Neural progenitor cell (in vitro differentiated cells): ENCODE data around the gene RHOBTB3. TPM values are rescaled to one million over a fixed set of nuclear protein-coding genes. Genes with fewer than 3 reads are reported as not detected.

Experiments used
- DNase-seq: peaks from one replicate; pipeline ENCODE4 v3.0.0-alpha.2; 2016; ENCODE audit warnings: low spot score
- H2AFZ ChIP-seq: fragments of 200-600 bp; sonication (generic); replicated peaks from 2 replicates; pipeline ENCODE4 v1.6.1; 2016; ENCODE audit warnings: antibody characterized with exemption
- H3F3A ChIP-seq: fragments of 200-600 bp; sonication (generic); 2 replicates; pipeline ENCODE4 v1.6.1; 2016; ENCODE audit warnings: antibody characterized with exemption, low read depth
- H3K27ac ChIP-seq: fragments of 200-600 bp; sonication (generic); 2 replicates; pipeline ENCODE4 v1.5.1; 2016; ENCODE audit warnings: mild to moderate bottlenecking
- H3K27me3 ChIP-seq: fragments of 200-600 bp; sonication (generic); 2 replicates; pipeline ENCODE4 v1.6.1; 2016; ENCODE audit warnings: mild to moderate bottlenecking, moderate library complexity
- H3K36me3 ChIP-seq: fragments of 200-600 bp; sonication (generic); 2 replicates; pipeline ENCODE4 v1.5.1; 2016
- H3K4me1 ChIP-seq: fragments of 200-600 bp; sonication (generic); 2 replicates; pipeline ENCODE4 v1.6.1; 2016; ENCODE audit warnings: mixed run types
- H3K4me2 ChIP-seq: fragments of 200-600 bp; sonication (generic); 2 replicates; pipeline ENCODE4 v1.6.1; 2016
- H3K4me3 ChIP-seq: fragments of 200-600 bp; sonication (generic); 2 replicates; pipeline ENCODE4 v1.5.1; 2016
- H3K79me2 ChIP-seq: fragments of 200-600 bp; sonication (generic); 2 replicates; pipeline ENCODE4 v1.6.1; 2016; ENCODE audit warnings: low read depth
- H3K9ac ChIP-seq: fragments of 200-600 bp; sonication (generic); 2 replicates; pipeline ENCODE4 v1.6.1; 2016
- H3K9me3 ChIP-seq: fragments of 200-600 bp; sonication (generic); 2 replicates; pipeline ENCODE4 v1.5.1; 2016; ENCODE audit warnings: low read depth
- H4K20me1 ChIP-seq: fragments of 200-600 bp; sonication (generic); 2 replicates; pipeline ENCODE4 v1.6.1; 2016; ENCODE audit warnings: low read depth
- H3K27ac Mint-ChIP-seq: 3 replicates; pipeline ENCODE4 v1.8.0; 2021; ENCODE audit warnings: mixed read lengths
- H3K27me3 Mint-ChIP-seq: 2 replicates; pipeline ENCODE4 v1.8.0; 2022; ENCODE audit warnings: low read depth, mild to moderate bottlenecking, inconsistent platforms, moderate library complexity, mixed read lengths; ENCODE audit not compliant: insufficient read depth
- H3K36me3 Mint-ChIP-seq: 3 replicates; pipeline ENCODE4 v1.8.0; 2021; ENCODE audit warnings: mixed read lengths
- H3K4me1 Mint-ChIP-seq: 3 replicates; pipeline ENCODE4 v1.8.0; 2021; ENCODE audit warnings: mixed read lengths
- H3K4me3 Mint-ChIP-seq: 3 replicates; pipeline ENCODE4 v1.8.0; 2021; ENCODE audit warnings: mild to moderate bottlenecking, moderate library complexity, mixed read lengths
- H3K9me3 Mint-ChIP-seq: 3 replicates; pipeline ENCODE4 v1.8.0; 2020; ENCODE audit warnings: mixed read lengths
- EZH2 ChIP-seq: fragments of 200-600 bp; sonication (generic); IDR thresholded peaks from 2 replicates; pipeline ENCODE4 v1.6.1; 2017; ENCODE audit warnings: antibody characterized with exemption, mild to moderate bottlenecking, moderate library complexity
- EZH2phosphoT487 ChIP-seq: fragments of 200-600 bp; sonication (generic); IDR thresholded peaks from 2 replicates; pipeline ENCODE4 v1.6.1; 2017; ENCODE audit warnings: antibody characterized with exemption
- total RNA-seq: library from RNA; depleted of rRNA; stranded (reverse); fragments of >200 nt; gene quantifications from 2 replicates; pipeline ENCODE4 v1.2.3, GENCODE V29; 2015; ENCODE audit warnings: low replicate concordance
- TF ChIP-seq, protein P1 (sequence below): fragments of 200-600 bp; sonication (generic); IDR thresholded peaks from 2 replicates; pipeline ENCODE4 v1.5.1; 2017; ENCODE audit warnings: antibody characterized with exemption, mild to moderate bottlenecking

RHOBTB3 gene
- total RNA-seq, 1 donor from 2014 or later = 3.6 TPM

DNA sequence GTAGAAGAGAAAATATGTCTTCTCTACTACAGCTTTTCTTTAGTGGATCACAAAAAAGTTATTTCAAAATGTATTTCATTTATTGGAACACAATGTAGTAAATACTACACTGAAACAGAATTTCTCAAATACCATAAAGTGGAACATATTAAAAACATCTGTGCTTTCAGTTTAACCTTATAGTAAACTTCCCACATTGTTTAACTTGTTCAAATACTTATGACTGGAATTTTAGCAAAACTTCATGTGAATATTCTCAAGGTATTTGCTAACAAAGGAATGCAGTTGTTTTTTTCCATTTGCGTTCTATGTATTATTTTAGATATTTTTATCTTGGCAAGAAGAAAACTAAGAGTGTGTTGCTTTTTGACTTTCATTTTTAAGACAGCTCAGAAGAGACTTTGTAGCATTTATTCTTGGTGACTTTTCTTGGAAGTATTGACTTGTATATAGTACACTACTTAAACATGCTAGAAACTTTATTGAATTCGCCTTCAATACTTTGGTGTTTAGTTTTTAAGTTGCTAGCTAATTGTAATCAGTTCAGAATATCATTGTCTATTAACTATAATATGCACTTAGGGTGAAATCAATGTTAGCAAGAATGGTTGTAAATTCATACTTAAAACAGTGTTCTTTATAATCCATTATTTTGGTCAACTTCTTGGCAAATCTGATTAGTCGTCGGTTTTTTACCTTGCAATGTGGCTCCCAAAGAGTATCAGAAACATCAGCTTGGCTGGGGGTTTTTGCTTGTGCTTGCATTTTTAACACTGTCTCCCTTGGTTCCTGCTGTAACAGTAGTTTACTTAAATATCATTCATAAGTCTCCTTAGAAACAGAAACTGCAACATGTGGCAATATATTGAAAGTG is 5.0 kb upstream of the RHOBTB3 start:
- no peaks in the 10 kb centered on the region for H3K9me3 Mint-ChIP-seq
- no peaks in the 10 kb centered on the region for H3K36me3 Mint-ChIP-seq
- Histone ChIP-seq H3K27ac (no peak overlapping the region), H3F3A (no peaks in the 10 kb centered on the region), H2AFZ (no peak overlapping the region), H4K20me1 (no peaks in the 10 kb centered on the region), H3K4me2 (no peak overlapping the region), H3K9ac (no peak overlapping the region), H3K27me3 (peaks cover 40% of the 10 kb centered on the region), H3K4me3 (no peak overlapping the region), H3K4me1 (peaks cover 3% of the 10 kb centered on the region), H3K79me2 (no peaks in the 10 kb centered on the region), H3K36me3 (no peaks in the 10 kb centered on the region), H3K9me3 (no peaks in the 10 kb centered on the region)
- H3K27me3 Mint-ChIP-seq = peaks cover 2% of the 10 kb centered on the region
- H3K4me3 Mint-ChIP-seq = no peak overlapping the region
- no peak for DNase-seq
- TF ChIP-seq, protein P1, sequence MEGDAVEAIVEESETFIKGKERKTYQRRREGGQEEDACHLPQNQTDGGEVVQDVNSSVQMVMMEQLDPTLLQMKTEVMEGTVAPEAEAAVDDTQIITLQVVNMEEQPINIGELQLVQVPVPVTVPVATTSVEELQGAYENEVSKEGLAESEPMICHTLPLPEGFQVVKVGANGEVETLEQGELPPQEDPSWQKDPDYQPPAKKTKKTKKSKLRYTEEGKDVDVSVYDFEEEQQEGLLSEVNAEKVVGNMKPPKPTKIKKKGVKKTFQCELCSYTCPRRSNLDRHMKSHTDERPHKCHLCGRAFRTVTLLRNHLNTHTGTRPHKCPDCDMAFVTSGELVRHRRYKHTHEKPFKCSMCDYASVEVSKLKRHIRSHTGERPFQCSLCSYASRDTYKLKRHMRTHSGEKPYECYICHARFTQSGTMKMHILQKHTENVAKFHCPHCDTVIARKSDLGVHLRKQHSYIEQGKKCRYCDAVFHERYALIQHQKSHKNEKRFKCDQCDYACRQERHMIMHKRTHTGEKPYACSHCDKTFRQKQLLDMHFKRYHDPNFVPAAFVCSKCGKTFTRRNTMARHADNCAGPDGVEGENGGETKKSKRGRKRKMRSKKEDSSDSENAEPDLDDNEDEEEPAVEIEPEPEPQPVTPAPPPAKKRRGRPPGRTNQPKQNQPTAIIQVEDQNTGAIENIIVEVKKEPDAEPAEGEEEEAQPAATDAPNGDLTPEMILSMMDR = no peak
- TF ChIP-seq EZH2 (no peak), EZH2phosphoT487 (no peak)
- H3K27ac Mint-ChIP-seq = no peak overlapping the region
- peaks cover 13% of the 10 kb centered on the region for H3K4me1 Mint-ChIP-seq

DNA sequence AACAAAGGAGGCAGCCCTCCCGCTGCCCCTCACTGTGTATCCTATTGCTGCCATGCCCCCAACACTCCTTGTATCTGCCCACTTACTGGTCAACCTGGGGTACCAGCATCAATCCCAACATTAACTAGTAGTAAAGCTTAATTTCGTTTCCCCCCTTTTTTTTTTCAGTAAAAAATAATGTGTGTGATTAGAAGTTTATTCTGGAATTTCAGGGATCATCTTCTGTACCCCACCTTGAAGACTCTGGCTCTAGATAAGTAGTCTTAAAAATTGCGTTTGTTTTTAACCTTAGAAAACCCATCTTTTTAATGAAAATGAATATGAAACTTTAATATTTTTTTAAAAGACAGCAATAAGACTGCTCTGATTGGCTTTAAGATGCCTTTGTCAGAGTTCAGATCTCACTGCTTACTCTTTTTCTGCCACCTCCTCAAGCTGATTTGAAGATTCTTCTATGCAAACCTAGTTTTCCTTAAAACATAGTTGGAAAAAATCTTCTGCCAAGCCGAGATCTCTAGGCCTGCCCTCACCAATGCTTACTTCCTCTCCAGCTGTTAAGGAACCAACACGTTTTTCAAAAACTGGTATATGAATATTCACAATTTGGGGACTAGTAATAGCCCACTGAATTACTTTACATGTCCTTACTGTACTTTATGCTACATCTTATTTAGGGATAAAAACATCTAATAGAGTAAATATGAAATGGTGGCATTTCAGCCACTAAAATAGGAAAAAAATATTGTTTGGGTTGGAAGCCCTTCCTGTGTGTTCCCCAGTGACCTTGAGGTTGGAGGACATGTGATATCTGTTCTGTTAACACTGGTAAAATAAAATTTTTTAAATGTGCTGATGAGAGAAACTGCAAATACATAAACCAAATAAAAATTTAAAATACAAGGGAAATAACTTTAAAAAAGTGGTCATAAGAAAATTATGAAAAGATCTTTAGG is 4.0 kb upstream of the RHOBTB3 start:
- no peaks in the 10 kb centered on the region for H3K36me3 ChIP-seq
- Mint-ChIP-seq H3K27ac (no peak overlapping the region), H3K27me3 (peaks cover 2% of the 10 kb centered on the region), H3K36me3 (no peaks in the 10 kb centered on the region), H3K9me3 (no peaks in the 10 kb centered on the region), H3K4me3 (no peak overlapping the region), H3K4me1 (peaks cover 14% of the 10 kb centered on the region)
- H2AFZ ChIP-seq = no peak overlapping the region
- TF ChIP-seq EZH2phosphoT487 = no peak
- TF ChIP-seq, protein P1 = no peak
- TF ChIP-seq EZH2 = no peak
- peaks cover 3% of the 10 kb centered on the region for H3K4me1 ChIP-seq
- no peak overlapping the region for H3K4me3 ChIP-seq
- no peaks in the 10 kb centered on the region for H3F3A ChIP-seq
- H3K4me2 ChIP-seq = no peak overlapping the region
- H3K9ac ChIP-seq = no peak overlapping the region
- peaks cover 50% of the 10 kb centered on the region for H3K27me3 ChIP-seq
- H4K20me1 ChIP-seq = no peaks in the 10 kb centered on the region
- DNase-seq = no peak
- no peaks in the 10 kb centered on the region for H3K9me3 ChIP-seq
- H3K79me2 ChIP-seq = no peaks in the 10 kb centered on the region
- H3K27ac ChIP-seq = no peak overlapping the region

DNA sequence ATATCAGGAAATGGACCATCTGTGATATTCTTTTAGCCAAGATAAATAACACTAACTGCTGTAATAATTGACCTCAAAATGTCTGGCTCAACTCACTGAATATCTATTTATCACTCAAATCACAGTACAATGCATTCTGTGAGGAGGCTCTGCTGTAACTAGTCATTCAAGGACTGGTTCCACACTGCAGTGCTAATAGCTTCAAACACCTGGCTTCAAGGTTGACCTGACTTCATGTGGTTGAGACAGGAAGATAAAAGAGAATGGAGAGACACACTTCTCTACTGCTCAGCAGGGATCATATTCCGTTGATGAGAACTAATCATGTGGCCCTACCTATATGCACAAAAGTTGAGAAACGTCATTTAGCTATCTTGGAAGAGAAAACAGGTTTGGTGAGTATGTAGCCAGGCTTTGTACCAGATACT is 3.4 kb upstream of the RHOBTB3 start:
- H2AFZ ChIP-seq = no peak overlapping the region
- H3K79me2 ChIP-seq = no peaks in the 10 kb centered on the region
- no peak overlapping the region for H3K9ac ChIP-seq
- no peaks in the 10 kb centered on the region for H3F3A ChIP-seq
- Mint-ChIP-seq H3K27ac (no peak overlapping the region), H3K27me3 (peaks cover 2% of the 10 kb centered on the region), H3K36me3 (no peaks in the 10 kb centered on the region), H3K9me3 (no peaks in the 10 kb centered on the region), H3K4me1 (peaks cover 20% of the 10 kb centered on the region), H3K4me3 (no peak overlapping the region)
- H3K9me3 ChIP-seq = no peaks in the 10 kb centered on the region
- H3K27ac ChIP-seq = no peak overlapping the region
- TF ChIP-seq, protein P1 = no peak
- TF ChIP-seq EZH2phosphoT487 (no peak), EZH2 (no peak)
- no peak overlapping the region for H3K4me3 ChIP-seq
- peaks cover 3% of the 10 kb centered on the region for H3K4me1 ChIP-seq
- no peaks in the 10 kb centered on the region for H3K36me3 ChIP-seq
- no peak for DNase-seq
- H4K20me1 ChIP-seq = no peaks in the 10 kb centered on the region
- H3K4me2 ChIP-seq = no peak overlapping the region
- H3K27me3 ChIP-seq = peaks cover 56% of the 10 kb centered on the region
